Ureter (tissue), 1 donor: ENCODE results near the gene APBA2. TPM values are rescaled to one million over a fixed set of nuclear protein-coding genes. Genes with fewer than 3 reads are reported as not detected.

ENCODE experiments used
- DNase-seq: peaks from one replicate; pipeline ENCODE4 v3.0.0-alpha.2; 2020; ENCODE audit warnings: low spot score
- total RNA-seq: library from RNA; stranded (reverse); gene quantifications from one replicate; pipeline ENCODE4 v1.2.4, GENCODE V29; 2023
- donor health status: DM: yes; HTN: yes; CAD: no.

The APBA2 gene
- total RNA-seq, 1 donor from 2014 or later = 9.5 TPM

DNA sequence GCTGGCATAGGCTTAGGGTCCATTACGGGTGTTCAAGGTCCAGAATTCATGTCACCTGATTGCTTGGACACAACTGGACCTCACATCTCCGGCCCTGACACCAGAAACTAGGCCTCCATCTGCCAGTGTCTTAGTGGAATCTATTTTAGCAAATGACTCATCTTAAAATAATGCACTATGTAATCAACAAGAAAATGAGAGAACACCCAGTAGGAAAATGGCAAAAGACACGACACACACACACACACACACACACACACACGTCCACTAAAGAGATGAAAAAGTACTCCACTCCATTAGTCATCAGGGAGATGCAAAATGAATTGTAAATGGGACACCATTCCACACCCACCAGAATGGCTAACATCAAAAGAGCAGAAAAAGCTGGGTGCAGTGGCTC lies 11.2 kb downstream of the APBA2 start:
- DNase-seq = no peak

DNA sequence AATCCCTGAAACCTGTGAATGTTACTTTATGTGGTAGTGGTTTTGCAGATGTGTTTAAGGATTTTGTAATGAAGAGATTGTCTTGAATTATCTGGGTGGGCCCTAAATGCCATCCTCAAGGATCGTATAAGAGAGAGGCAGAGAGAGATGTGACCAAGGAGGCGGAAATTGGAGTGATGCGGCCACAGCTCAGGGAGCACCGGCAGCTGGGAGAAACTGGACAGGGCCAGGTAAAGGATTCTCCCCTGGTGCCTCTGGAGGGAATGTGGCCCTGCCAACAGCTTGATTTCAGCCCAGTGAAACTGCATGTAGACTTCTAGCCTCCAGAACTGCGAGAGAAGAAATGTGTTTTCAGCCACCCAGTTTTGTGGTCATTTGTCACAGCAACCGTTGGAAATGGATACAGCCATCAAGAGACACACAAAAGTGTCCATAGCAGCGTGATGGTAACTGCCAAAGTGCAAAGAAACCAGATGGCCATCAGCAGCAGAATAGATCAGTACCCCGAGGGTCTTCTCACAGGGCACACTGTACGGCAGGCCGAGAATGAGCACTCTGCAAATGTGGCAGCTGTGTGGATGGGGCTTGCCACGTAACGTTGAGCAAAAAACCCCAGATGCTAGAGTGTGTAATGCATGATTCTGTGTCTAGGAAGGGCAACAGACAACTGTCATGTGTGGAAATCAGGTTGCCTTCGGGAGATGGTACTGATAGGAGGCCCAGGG lies 12.2 kb downstream of the APBA2 start:
- DNase-seq = no peak

DNA sequence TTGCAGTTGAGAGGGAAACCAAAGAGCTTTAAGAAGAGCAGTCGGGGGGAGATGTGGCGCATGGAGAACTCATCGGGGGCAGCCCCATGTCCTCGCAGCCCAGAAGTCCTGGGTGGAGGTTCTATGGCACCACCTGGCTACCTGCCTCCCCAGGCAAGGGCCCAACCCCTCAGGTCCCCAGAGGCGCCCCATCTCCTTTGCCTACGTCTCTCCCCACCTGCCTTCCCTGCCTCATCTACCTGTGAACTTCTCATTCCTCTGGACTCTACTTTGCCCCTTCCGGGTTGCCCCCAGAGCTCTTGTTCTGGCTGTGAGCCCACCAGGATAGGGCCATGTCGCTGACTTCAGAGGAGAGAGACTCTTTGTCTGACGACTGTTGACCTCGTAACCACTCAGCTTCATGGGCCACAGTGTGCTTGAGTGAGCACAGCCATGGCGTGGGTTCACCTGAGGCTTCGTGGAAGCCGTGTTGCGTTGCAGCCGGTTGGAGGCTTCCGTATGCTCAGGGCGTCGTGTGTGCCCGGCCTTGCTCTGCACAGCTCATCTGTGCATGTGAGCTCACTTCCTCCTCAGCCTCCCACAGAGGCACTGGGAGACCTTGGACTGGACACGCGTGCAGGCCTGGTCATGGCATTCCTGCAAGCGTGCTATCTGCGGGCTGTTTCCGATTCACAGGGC lies 13.4 kb downstream of the APBA2 start:
- no peak for DNase-seq

DNA sequence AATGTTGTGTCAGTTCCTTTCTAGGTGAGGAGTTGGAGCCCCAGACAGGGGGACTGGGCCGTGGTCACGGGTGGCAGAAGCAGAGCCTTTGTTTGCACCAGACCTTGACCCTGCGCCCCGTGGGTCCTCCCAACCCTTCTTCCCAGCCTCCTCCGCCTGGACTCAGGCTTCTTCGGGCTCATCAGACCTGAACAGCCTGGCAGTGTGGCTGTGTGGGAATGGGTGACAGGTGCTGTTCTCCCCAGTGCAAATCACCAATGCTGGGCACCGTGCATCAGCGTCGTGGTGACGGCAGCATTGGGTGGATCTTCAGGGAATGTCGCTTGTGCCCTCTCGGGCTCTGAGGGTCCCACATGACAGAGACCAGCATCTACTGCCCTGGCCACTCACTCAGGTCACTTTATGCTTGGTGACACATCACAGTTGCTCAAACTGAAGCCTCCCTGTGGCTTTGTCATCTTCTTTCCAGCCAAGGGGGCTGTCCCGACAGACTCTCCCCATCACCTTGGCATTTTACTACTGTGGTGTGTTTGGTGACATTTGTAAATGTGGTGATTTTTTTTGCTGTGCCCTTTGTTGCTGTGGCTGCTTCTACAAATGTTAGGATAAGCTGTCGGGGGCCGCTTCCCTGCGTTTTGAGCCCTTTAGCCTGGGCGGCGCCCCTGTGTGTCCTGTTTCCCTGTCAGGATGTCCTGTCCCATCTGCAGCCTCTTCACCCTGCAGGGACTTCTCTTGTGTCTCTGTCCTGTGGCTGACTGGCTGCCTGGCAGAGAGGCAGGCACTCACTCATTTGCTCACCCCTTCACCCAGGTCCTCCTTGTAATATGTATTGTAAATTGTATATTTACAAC lies 14.5 kb downstream of the APBA2 start:
- DNase-seq = no peak

DNA sequence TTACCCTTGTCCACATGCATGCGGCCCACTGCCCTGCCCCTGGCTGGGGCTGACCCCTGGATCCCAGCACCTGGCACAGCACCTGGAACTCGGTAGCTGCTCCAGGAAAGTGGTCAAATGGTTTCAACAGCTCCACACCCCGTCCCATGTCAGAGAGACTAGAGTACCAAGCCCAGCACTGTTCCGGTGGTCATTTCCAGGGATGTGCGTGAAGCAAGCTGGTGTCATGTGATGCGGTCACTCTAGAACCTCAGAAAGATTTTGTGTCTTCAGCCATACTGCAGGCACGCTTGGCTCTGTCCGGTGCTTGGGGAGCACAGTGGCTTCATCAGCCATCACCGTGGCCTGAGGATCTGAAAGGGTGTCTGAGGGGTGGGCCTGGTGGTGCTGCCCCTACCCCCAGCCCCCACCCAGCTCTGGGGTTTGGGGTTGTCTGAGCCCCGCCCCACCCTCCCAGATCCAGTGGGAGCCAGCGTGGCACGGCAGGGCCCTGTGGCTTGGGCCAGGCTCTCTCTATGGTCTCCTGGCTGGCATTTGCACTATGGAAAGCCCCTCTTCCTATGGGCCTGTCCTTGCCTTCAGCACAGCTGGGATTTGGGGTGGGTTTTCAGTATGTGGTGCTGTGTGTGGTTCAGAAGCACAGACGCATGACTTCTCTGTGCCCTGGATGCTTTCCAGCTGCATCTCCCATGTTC lies 15.3 kb downstream of the APBA2 start:
- DNase-seq = no peak

DNA sequence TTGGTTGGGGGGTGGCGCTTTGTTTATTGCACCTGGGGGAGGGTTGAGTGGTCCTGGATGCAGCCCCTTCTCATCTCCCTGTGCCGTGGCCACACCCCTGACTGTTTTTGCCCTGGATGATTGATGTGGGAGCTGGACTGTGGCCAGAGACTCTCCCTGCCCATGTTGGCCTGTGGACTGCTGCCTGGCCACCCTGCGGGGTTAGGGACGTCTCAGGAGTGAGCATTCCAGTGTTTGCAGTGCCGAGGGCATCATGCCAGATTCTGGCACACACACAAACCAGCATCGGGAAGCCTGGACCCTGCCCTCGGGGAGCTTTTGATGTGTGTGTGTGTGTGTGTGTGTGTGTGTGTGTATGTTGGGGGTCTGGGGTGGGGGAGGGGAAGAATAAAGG lies 15.8 kb downstream of the APBA2 start:
- no peak for DNase-seq

DNA sequence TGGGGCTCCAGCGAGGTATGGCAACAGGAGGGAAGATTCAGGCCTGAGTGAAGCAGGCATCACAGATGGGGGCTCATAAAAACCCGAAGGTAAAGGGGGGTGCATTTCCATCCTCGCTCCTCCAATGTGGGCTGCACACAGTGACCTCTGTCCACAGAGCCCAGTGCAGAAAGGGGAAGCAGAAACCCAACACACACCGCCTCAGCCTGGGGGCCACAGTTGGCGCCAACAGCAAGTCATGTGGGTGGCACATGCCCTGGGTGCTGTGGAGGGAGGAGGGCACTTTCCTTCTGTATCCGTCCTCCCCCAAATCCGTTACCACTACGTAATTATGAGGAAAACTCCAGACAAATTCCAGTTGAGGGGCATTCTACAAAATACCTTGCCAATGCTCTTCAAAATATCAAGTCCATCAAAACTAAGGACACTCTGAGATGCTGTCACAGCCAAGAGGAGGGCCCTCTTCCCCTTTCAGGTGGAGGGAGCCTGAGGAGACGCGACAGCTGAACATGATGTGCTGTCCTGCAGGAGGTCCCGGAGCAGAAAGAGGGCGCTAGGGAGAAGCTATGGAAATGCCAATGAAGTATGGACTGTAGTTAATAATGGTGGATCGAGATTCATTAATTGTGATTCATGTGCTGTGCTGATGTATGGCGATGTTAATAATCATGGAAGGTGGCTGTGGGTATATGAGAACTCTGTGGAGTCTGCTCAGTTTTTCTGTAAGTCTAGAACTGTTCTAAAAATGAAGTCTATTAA lies 16.4 kb downstream of the APBA2 start:
- DNase-seq = no peak

DNA sequence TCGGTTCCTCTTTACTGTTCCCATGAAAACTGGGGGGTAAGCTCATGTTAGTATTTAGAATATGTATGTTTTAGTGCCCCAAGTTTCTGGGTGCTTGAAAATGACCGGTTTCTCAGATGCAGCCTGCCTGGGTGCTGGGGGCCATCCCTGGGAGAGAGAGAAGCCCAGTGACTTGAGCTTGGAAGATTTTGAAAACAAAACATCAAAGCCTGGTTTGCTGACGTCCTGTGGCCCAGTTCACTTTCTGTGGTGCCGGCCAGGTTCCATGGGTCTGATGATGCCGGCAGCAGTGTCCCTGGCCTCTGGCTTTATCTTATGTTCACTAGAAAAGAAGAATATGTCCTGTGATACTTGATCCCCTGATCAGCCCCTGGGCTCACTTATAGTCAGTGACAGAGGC lies 17.1 kb downstream of the APBA2 start:
- no peak for DNase-seq

DNA sequence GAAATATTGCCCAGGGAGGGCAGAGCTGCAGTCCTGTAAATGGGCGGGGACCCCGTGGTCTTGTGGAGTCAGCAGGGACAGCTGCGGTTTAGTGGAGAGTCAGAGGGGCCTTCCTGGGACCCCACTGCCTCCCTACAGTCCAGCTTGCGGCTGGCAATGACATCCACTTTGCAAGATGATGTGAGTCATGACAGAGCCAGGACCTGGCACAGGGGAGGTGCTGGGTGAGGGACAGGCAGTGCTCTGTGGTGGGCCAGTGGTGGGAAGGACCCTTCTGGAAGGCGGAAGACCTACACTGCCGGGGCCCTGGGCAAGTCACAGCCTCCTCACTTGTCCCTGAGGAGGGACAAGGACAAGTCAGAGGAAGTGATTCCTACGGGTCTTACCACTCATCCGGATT lies 17.8 kb downstream of the APBA2 start:
- no peak for DNase-seq

DNA sequence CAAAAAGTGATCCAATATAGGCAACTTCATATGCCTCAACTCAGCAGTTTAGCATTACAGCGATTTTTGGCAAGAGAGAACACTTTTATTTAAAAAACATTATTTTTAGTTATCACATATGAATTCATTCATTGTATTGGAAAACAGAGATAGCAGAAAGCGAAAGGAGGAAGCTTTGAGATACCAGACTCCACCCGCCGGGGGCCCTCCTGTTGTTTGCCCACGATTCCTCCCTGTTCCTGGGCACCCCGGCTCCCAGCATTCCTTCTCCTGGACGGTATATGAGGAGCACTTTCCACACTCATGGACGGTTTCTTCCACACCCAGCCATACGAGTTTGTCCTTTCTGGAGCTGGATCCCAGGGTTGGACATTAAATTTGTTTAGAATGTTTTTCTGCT lies 18.2 kb downstream of the APBA2 start:
- no peak for DNase-seq

DNA sequence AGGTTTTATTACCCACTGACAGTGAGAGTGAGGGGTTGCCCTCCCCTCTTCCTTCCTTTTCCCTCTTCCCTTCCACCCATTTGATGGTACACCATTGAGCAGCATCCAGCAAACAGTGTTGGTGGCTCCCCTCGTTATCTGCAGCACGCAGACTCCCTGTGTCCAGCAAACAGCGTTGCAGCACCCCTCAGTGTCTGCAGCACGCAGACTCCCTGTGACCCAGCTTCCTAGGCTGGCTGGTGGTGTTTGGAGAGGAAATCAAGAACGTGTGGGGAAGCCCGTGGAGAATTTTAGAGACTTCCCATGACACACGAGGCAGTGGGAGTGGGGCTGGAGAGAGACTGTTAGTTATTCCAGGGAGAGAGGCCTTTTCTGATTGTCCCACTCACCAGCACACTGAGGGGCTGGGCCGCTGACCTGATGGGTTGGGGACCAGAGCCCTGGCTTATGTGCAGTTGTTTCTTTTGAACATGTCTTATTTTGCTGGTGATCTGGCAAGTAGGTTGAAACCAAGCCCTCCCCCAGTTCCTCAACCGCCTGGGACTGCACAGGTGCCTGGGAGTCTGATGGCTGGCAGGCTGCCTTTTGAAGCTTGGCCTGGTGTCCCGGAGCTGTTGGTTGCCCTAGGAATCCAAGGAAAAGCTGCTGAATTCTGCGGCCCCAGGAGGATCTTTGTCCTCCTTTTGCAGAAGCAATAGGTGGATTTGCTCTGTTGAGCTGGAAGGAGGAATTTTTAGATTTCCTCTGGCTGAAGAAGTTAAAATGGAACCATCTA lies 19.0 kb downstream of the APBA2 start:
- DNase-seq = no peak

DNA sequence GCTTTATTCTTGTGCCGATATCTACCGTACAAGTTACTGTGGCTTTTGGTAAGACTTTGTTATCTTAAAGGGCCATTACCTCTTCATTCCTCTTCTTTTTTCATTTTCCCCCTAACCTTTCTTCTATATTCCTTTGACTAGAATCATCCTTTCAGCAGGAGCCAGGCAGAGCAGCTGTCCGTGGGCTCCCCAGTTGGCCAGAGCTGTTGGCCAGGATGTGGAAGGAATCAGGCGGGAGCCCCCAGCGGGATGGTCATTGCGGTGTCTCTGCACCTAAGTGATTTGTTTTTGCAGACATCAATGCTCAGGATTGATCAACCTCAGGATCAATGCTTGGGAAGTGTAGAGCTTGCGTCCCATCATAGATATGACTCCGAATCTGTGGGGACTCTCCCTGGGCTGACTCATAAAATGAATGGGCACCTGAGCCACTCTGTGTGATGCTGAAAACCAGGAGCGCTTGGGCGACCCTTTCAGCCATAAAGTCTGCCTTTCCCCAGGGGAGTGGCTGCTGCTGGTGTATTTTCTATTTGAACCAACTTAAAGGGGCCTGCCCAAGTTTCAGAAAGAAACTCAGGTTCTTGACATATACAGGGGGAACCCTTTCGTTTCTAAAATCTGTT lies 21.7 kb downstream of the APBA2 start:
- DNase-seq = no peak

DNA sequence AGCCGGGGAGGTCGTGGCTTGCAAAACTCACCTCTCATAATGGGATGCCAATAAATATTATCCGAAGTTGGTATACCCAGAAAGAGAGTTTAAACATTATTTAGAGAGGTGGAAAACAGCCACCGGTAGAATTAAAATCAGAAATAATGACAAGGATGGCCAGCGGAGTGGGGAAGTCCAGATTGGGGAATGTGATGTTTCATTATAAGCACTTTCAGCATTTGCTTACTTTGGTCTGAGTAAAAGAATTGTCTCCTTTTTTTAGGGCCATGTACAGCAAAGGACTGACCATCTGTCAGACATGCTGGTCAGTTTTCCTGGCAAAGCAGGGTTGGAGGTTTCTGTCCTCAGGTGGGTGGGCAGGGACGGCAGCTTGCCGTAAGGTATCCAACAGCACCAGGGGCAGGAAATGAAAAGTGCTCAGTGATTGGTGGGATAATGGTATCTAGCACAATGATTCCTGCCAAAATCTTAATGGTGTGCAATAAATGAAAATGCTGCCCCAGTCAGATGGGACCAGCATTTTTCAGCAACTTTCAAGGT lies 24.3 kb downstream of the APBA2 start:
- no peak for DNase-seq

DNA sequence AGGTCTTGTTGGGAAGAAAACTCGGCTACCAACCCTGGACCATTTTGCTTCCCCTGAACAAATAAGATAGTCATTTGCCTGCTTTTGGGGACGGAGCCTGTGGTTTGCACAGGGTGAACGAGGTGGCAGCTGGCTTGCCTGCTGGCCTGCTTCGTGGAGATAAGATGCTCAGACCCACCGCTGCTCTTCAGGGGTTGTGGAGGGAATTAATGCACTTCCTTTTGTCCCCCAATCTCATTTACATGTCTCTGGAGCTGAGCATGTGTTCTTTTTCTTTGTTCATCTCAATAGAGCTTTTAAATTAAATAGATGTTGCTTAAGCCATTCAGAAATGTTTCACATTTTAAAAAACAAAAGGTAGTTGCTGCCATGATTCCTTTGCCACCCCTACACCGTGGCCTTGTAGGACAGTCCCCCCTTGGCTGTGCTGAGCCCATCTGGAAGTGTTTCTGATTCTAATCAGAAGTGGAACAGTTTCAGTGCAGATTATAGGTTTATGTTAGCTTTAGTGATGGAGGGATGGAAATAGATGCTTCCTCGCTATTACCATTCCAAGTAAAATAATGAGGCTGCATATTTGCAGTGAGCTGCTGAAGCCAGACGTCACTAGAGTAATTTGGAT lies 25.6 kb downstream of the APBA2 start:
- DNase-seq = no peak

DNA sequence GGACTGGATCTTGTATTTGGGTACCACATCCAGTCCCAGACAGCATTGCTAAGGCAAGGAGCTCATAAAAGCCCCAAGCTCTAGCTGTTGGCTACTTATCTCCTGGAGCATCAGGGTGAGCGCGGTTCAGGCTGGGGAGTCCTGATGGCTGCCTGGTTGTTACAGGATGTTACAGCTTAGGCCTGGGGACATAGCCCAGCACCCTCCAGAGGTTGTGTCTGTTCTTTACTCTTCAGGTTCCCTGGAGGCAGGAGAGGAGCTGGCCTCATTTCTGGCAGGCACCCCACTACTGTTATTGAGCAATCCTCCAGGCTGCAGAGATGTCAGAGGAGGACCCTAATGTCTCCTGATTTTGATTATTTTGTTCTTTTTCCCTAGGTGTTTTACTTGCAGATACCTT lies 26.6 kb downstream of the APBA2 start:
- no peak for DNase-seq

DNA sequence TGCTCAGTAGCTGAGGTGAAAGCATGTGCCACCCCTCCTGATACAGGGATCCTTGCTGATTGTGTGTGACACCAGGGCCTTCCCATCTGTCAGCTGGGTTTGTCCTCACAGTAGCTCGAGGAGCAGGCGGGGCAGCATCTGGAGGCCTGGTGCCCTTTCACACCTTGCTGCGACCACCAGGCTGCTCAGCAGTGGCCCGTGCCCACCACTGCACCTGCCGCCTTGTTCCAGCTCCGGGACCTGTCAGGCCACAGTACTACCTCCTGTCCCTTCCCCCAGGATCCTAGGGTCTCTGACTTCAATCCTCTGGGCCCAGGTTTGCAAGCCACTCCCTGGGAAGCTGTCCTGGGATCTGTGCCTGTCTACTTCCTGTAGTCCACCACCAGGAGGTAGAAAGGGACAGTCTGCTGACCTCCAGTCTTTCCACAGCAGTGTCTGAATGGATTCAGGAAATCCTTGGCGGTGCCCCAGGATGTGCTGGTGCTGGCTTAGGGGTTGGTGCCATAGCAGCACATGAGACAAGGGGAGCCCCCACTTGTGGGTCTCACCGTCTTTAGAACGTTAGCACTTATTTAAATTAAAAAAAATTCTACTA lies 27.5 kb downstream of the APBA2 start:
- DNase-seq = no peak

DNA sequence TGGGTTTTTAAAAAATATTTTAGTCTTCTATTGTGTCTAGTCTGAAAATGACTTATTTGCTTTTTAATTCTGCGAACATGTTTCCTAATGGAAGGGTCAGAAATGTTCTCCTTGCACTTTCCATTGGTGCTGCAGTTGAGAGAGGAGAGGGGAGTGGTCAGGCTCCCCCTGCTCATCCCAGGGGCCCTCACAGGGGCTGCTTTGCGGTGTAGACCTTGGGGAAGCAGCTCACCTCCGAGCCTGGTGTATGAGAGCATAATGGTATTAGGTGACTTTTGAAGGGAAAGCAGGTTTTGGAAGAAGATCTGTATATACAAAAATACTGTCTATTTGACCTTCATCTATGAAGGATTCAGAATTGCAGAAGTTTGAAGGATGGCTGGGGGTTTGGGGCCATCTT lies 28.3 kb downstream of the APBA2 start:
- no peak for DNase-seq

DNA sequence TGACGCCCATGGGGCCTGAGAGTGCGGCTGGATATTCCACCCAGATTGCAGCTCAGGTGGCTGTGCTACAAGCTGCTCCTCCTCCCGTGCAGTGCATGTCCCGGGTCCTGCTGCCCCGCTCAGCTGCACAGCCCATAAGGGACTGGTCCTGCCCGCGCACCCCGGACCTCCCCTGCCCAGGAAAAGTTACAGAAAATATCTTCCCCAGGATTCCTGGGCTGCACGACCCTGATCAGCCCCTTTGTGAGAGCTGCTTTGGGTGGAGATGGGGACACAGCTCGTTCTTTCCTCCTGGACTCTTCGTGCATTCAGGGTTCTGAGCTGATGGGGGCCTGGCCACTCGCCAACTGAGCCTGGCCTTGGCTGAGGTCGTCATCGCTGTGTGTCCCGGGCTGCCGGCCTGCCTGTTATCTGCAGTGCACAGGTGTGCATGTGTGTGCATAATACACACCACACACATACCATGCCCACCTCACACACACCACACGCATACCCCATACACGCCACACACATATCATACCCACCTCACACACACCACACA lies 28.8 kb downstream of the APBA2 start:
- no peak for DNase-seq
